Activated naive CD8-positive, alpha-beta T cell treated with anti-CD3 and anti-CD28 coated beads, Interleukin-2, amount 10 ng/mL, durations not matched to agents 7 days and 5 days (primary cell): ENCODE measurements around the gene KRTAP12-3. TPM values are rescaled to one million over a fixed set of nuclear protein-coding genes. Genes with fewer than 3 reads are reported as not detected.
"Not testable (repeated sequence)": the region's sequence is repeated elsewhere in the genome, so short reads cannot be mapped to it uniquely, and the experiment has no call there.

ENCODE experiments used
- ATAC-seq: fragments of 150-1000 bp; cut with Tn5 transposase; one replicate; pipeline ENCODE4 v1.10.0; 2021; ENCODE audit warnings: low read depth, moderate library complexity
- POLR2A ChIA-PET: fragments of 350-600 bp; sonication (Branson Sonifier 250); formaldehyde crosslinking; loops from one replicate; lab custom pipeline; 2021; ENCODE audit warnings: antibody characterized with exemption; lab: Charles Lee
- DNase-seq: peaks from one replicate; pipeline ENCODE4 v3.0.0; 2021
- H3K27ac Mint-ChIP-seq: one replicate; pipeline ENCODE4 v1.8.0; 2022; ENCODE audit warnings: mild to moderate bottlenecking, mixed read lengths
- H3K27me3 Mint-ChIP-seq: one replicate; pipeline ENCODE4 v1.8.0; 2022; ENCODE audit warnings: mild to moderate bottlenecking, moderate library complexity, mixed read lengths
- H3K36me3 Mint-ChIP-seq: one replicate; pipeline ENCODE4 v1.8.0; 2021; ENCODE audit warnings: mild to moderate bottlenecking, mixed read lengths
- H3K4me1 Mint-ChIP-seq: one replicate; pipeline ENCODE4 v1.8.0; 2021; ENCODE audit warnings: mixed read lengths
- H3K4me3 Mint-ChIP-seq: one replicate; pipeline ENCODE4 v1.8.0; 2022; ENCODE audit warnings: mild to moderate bottlenecking, moderate library complexity, mixed read lengths
- H3K9me3 Mint-ChIP-seq: one replicate; pipeline ENCODE4 v1.8.0; 2021; ENCODE audit warnings: mixed read lengths
- total RNA-seq, 2 experiments: library from RNA; stranded (reverse); gene quantifications; one replicate each; pipeline ENCODE4 v1.2.3, GENCODE V29; 2021

The KRTAP12-3 gene
- total RNA-seq, 2 experiments from 2014 or later = not detected

DNA sequence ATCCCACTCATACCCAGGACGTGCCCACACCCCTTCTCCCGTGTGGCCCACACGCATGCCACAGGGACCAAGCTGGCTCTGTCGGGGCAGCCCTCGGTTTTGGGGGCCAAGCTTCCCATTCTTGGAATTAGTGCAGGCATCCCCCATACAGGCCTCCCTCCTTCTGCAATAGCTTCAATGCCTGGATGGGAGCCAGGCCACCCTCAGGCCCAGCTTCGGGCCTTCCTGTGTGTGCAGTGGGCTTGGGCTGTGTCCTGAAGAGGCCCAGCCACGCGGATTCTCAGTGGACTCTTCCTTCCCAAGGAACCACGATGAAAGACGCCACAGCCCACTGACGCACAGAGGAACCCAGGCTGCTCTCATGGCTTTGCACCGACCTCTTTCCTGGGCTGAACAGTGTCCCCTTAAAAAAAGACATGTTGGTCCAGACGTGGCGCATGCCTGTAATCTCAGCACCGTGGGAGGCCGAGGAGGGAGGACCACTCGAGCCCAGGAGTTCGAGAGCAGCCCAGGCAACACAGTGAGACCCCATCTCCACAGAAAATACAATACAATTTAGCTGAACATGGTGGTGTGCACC is 8.1 kb upstream of the KRTAP12-3 start:
- Mint-ChIP-seq H3K4me1 (peaks cover 9% of the 10 kb centered on the region), H3K4me3 (no peak overlapping the region), H3K36me3 (peaks cover 7% of the 10 kb centered on the region), H3K9me3 (peaks cover 17% of the 10 kb centered on the region), H3K27me3 (no peaks in the 10 kb centered on the region), H3K27ac (no peak overlapping the region)
- DNase-seq (no peak), ATAC-seq (no peak)
- POLR2A ChIA-PET = no interaction called here

DNA sequence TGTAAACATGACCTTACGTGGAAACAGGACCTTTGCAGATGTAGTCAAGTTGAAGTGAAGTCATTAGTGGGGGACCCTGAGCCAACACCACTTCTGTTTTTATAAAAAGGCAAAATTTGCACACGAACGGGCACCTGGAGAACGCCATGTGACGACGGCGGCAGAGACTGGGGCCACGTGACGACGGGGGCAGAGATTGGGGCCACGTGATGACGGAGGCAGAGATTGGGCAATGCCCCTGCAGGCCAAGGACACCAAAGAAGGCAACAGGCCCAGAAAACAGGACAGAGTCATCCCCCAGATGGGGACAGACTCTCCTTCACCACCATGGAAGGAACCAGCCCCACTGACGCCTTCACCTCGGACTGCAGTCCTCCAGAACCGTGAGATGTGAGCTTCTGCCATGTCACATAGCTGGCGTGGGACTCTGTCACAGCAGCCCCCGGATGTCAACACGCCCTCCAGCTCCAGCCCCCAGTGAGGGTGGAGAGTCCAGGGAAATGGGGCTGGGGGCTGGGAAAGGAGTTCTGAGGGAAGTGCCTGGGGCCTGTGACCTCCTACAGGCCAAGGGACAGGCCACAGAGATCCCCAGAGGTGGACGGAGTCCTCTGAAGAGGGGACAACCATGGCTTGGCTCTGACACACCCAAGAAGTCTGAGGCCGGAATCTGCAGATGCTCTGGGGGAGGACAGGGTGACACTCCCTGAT is 7.3 kb upstream of the KRTAP12-3 start:
- H3K27ac Mint-ChIP-seq = no peak overlapping the region
- ATAC-seq = no peak
- peaks cover 15% of the 10 kb centered on the region for H3K9me3 Mint-ChIP-seq
- POLR2A ChIA-PET = no interaction called here
- no peak for DNase-seq
- no peaks in the 10 kb centered on the region for H3K27me3 Mint-ChIP-seq
- H3K4me3 Mint-ChIP-seq = no peak overlapping the region
- H3K4me1 Mint-ChIP-seq = peaks cover 11% of the 10 kb centered on the region
- H3K36me3 Mint-ChIP-seq = peaks cover 2% of the 10 kb centered on the region

DNA sequence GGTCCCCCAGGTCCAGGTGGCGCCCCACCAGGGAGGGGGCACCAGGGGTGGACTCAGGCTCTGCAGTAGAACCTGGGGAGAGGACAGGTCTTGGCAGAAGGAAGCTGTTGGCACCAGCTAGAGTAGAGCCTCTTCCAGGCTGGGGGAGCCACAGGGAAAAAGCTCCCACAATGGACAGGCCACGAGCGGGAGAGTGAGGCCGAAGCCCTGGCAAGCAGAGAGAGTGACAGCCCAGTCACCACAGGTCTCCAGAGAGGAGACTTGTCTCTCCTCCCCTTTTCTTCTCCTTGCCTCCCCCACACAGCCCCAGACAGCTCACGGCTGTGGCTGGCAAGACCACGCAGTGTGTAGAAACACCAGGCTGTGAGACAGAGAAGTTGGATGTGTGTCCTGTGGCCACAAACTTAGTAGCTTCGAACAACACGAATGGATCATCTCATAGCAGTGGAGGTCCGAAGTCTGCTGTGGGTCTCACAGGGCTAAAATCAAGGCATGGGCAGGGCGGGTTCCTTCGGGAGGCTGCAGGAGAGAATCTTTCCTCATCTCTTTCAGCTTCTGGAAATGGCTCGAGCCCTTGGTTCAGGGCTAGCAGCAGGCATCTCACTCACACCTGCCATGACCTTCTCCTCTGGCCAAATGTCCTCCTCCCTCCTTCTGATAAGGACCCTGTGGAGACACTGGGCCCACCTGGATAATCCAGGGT is 6.6 kb upstream of the KRTAP12-3 start:
- no peak overlapping the region for H3K27ac Mint-ChIP-seq
- no peak overlapping the region for H3K4me3 Mint-ChIP-seq
- peaks cover 7% of the 10 kb centered on the region for H3K36me3 Mint-ChIP-seq
- peaks cover 11% of the 10 kb centered on the region for H3K4me1 Mint-ChIP-seq
- POLR2A ChIA-PET = no interaction called here
- DNase-seq (no peak), ATAC-seq (no peak)
- H3K9me3 Mint-ChIP-seq = peaks cover 16% of the 10 kb centered on the region
- H3K27me3 Mint-ChIP-seq = no peaks in the 10 kb centered on the region

DNA sequence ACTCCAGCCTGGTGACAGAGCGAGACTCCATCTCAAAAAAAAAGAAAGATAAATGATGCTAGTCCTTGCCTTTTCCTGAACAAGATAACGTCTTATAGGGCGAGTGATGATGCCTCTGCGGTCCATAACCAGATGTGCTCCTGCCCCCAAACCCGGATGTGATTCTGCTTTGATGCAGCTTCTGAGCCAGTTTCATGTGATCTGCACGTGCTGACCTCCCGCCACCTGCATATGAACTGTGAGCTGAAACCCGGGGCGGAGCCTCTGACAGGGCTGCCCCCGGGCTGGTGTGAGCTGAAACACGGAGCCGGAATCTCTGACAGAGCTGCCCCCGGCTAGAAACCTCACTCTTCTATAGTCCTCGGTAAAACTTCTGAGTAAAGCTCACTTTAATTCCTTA is 4.6 kb upstream of the KRTAP12-3 start:
- H3K27me3 Mint-ChIP-seq = no peaks in the 10 kb centered on the region
- peaks cover 32% of the 10 kb centered on the region for H3K9me3 Mint-ChIP-seq
- ATAC-seq (no peak), DNase-seq (no peak)
- no peak overlapping the region for H3K4me3 Mint-ChIP-seq
- H3K4me1 Mint-ChIP-seq = peaks cover 24% of the 10 kb centered on the region
- POLR2A ChIA-PET = no interaction called here
- H3K36me3 Mint-ChIP-seq = peaks cover 26% of the 10 kb centered on the region
- no peak overlapping the region for H3K27ac Mint-ChIP-seq

DNA sequence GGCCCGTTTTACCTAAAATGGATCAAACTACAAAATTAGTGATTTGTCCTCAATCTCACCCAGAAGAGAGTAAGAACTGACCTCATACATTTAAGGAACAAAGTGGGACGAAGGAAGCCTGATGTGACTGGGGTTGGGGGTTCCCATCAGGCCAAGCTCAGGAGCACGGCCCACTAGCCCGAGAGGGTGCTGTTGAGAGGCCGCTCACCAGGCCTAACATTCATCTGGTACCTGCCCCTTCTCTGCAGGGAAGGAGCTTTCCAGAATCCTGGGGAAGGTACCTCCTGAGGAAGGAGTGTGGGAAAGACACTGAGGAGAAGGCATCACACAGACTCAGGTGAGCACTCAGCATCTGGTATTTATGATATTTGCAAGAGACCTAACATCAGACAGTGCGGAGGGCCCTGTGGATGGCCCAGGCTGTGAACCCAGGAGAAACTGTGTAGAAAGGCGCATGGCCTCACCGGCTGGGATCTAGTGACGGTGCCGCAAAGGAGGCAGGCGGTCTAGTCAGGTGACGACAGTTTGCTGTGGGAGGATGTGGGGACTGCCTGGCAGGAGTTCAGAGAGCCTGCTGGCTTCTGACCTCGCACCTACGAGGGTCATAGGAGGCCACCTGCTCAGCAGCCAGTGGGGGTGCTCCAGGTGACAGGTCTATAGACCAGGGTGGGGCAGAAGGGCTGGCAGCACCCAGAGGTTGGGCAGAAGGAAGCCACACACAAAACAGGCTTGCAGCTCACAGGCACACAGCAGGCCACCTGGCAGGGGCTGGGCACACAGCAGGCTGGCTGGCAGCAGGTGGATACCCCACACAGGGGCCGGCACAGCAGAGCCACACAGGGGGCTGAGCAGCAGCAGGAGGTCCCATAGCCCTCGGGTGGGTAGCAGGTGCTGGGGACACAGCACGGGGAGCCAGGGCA is 3.8 kb upstream of the KRTAP12-3 start:
- POLR2A ChIA-PET = no interaction called here
- Mint-ChIP-seq H3K27me3 (no peaks in the 10 kb centered on the region), H3K4me3 (no peak overlapping the region), H3K36me3 (peaks cover 33% of the 10 kb centered on the region), H3K27ac (peak overlapping the region; percentile 77), H3K4me1 (peaks cover 32% of the 10 kb centered on the region), H3K9me3 (peaks cover 36% of the 10 kb centered on the region)
- ATAC-seq (no peak), DNase-seq (no peak)

DNA sequence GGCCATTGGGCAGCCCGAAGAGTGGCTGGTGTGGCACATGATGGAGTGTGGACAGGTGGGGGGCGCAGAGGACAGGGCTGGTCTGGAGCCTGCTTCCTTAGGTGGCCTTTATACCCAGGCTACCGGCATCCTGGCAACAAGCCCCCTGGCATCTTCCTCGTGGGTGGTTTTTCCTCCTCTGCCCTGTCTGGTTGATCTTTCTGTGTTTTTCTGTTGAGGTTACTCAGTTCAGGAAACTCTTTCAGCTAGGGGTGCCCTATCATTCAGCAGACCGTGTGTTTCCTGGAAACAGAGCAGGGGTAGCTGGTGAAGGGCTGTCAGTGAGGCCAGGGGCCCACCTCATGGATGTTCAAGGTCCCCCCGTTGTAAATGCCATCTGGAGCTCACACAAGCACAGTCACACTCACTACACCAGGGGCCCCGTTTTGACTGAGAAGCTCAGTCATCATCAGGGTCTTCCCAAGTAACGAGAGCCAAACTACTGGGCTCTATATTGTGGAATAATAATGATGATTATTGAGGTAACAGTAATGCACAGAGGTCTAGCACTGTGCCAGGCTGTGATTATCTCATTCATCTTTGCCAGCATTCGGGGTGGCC is 3.1 kb upstream of the KRTAP12-3 start, which contains the start of gene KRTAP12-4:
Gene KRTAP12-4 (minus strand): TSS at position 84 of the 600 bp plus-strand sequence. CDS start 45 bp downstream, at position 39.
- H3K36me3 Mint-ChIP-seq = peaks cover 40% of the 10 kb centered on the region
- H3K27ac Mint-ChIP-seq = peak within 1 kb of the TSS; percentile 77
- H3K4me3 Mint-ChIP-seq = peak within 1 kb of the TSS; percentile 30
- POLR2A ChIA-PET = no interaction called here
- ATAC-seq (no peak), DNase-seq (no peak)
- peaks cover 37% of the 10 kb centered on the region for H3K4me1 Mint-ChIP-seq
- no peaks in the 10 kb centered on the region for H3K27me3 Mint-ChIP-seq
- H3K9me3 Mint-ChIP-seq = peaks cover 37% of the 10 kb centered on the region

DNA sequence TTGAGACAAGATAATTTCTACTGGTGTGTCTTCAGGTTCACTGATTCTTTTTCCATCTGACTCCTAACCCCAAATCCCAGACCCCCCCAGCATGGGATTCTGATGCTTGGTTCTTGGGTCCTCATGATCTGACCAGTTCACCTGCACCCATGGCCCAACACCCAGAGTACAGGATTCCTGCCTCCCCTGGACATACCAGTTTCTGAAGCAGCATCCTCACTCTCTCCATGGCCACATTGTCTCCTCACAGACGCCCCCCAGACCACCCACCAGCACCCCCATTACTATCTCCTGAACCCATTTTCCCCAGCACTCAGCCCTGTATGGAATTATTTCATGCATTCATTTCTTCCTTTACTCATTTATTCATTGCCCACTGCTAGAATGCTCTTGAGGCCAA is 864 bp upstream of the KRTAP12-3 start:
- H3K4me1 Mint-ChIP-seq = peaks cover 38% of the 10 kb centered on the region
- H3K9me3 Mint-ChIP-seq = peaks cover 45% of the 10 kb centered on the region
- no peak for DNase-seq
- no peak for ATAC-seq
- peak overlapping the region; percentile 90 for H3K27ac Mint-ChIP-seq
- H3K4me3 Mint-ChIP-seq = peak overlapping the region; percentile 65
- H3K36me3 Mint-ChIP-seq = peaks cover 51% of the 10 kb centered on the region
- no peaks in the 10 kb centered on the region for H3K27me3 Mint-ChIP-seq
- POLR2A ChIA-PET = interaction anchor here (1.1 to 1.4 kb wide), 3 partner anchors 38 to 217 kb away, joined by 3 to 8 read pairs (median 6); partner anchors contain the start of gene PTTG1IP

DNA sequence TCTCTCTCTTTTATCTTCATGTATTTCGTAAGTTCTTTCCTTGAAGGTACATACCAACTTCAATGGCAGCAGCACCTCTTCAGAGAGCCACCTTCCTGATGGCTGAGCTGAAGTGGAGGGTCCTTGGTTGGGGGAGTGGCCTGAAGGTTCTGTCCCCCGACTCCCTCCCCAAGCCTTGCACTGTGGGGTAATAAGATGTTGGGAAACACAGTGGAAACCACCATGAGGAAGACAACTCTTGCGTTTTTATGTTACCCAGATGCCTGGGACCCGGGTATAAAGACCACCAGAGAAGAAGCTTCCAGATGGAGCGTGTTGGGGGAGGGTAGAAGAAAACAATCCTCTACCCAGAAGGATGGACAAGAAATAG is 794 bp downstream of the KRTAP12-3 start:
- Mint-ChIP-seq H3K36me3 (peaks cover 53% of the 10 kb centered on the region), H3K4me3 (peak overlapping the region; percentile 65), H3K27me3 (peaks cover 10% of the 10 kb centered on the region), H3K4me1 (peaks cover 38% of the 10 kb centered on the region), H3K9me3 (peaks cover 48% of the 10 kb centered on the region), H3K27ac (peak overlapping the region; percentile 90)
- POLR2A ChIA-PET = interaction anchor here (1.2 kb wide), 2 partner anchors 13 to 305 kb away, joined by 4 read pairs; partner anchors contain the start of gene TRPM2
- ATAC-seq = no peak
- no peak for DNase-seq

DNA sequence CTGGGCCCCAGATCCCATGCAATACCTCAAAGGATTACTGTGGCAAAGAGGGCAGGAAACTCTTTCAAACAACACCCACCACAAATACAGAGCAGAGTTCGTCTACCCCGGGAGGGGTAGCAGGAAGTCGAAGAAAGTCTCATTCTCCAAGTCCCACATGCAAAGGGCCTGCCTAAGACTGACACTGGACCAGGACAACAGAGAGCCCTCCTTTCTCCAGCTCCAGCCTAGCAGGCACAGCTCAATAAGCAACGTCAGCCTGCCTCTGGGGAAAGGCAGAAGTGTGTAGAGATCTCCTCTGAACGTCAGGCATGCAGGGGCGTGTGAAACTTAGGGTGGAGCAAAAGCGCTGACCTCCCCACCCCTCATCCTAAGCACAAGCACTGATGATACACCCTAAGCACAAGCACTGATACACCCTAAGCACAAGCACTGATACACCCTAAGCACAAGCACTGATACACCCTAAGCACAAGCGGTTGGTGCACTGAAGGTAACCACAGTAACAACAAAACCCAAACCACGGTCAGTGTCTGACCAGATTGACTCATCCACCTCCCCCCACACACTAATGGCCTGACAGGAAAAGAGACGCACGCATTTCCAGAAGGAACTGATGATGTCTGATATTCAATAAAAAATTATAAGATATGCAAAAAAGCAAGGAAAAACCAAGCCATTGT is 1.3 kb downstream of the KRTAP12-3 start:
- POLR2A ChIA-PET = no interaction called here
- Mint-ChIP-seq H3K9me3 (peaks cover 42% of the 10 kb centered on the region), H3K4me3 (peak overlapping the region; percentile 65), H3K4me1 (peaks cover 34% of the 10 kb centered on the region), H3K27ac (peak overlapping the region; percentile 90), H3K36me3 (peaks cover 53% of the 10 kb centered on the region), H3K27me3 (peaks cover 10% of the 10 kb centered on the region)
- DNase-seq (no peak), ATAC-seq (peak; percentile 62)

DNA sequence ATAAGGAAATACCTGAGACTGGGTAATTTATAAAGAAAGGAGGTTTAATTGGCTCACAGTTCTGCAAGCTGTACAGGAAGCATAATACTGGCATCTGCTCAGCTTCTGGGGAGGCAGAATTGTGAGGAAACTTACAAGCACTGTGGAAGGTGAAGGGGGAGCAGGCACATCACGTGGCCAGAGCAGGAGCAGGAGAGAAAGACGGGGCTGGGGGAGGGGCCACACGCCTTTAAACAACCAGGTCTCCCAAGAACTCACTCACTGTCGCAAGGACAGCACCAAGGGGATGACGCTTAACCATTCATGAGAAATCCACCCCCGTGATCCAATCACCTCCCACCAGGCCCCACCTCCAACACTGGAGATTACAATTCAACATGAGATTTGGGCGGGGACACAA is 3.8 kb downstream of the KRTAP12-3 start:
- ATAC-seq, H3K27ac Mint-ChIP-seq, POLR2A ChIA-PET, H3K4me3 Mint-ChIP-seq, DNase-seq: not testable (repeated sequence)
- H3K9me3 Mint-ChIP-seq = peaks cover 35% of the 10 kb centered on the region
- H3K4me1 Mint-ChIP-seq = peaks cover 29% of the 10 kb centered on the region
- H3K36me3 Mint-ChIP-seq = peaks cover 47% of the 10 kb centered on the region
- H3K27me3 Mint-ChIP-seq = peaks cover 10% of the 10 kb centered on the region

DNA sequence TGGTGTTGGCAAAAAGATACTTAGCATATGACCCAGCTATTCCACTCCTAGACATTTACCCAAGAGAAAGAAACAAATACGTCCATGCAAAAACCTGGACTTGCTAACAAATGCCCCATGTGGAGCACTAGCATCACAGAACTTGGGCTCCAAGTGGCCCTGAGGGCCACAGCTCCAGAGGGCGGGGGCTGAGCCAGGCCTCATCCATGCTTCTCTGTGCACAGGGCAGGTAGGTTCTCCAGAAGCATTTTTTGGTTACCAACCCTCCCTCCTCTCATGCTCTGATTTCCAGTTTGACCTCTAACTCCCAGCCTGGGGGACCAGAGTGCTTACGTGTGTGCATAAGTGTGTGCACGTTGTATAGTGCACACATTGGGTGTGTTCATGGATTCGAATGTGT is 7.0 kb downstream of the KRTAP12-3 start:
- Mint-ChIP-seq H3K4me3 (no peak overlapping the region), H3K27me3 (peaks cover 13% of the 10 kb centered on the region), H3K4me1 (peaks cover 2% of the 10 kb centered on the region), H3K27ac (no peak overlapping the region), H3K9me3 (peaks cover 29% of the 10 kb centered on the region), H3K36me3 (peaks cover 17% of the 10 kb centered on the region)
- DNase-seq (no peak), ATAC-seq (no peak)
- POLR2A ChIA-PET = no interaction called here
